Keratinocyte (primary cell): ENCODE data around the gene USP46. TPM values are rescaled to one million over a fixed set of nuclear protein-coding genes. Genes with fewer than 3 reads are reported as not detected.

Experiments used
- DNase-seq: peaks from one replicate; pipeline ENCODE4 v3.0.0-alpha.2; 2011; ENCODE audit warnings: low read depth, missing footprints, low spot score
- FAIRE-seq: peaks from 2 replicates; lab custom pipeline; 2011; peaks lifted over from hg19 to GRCh38; lab: Jason Lieb, UNC
- H2AFZ ChIP-seq: 2 replicates; pipeline ENCODE4 v1.6.0; 2012; ENCODE audit warnings: low read length, control low read depth, inconsistent platforms; ENCODE audit not compliant: control insufficient read depth
- H3K27ac ChIP-seq: 2 replicates; pipeline ENCODE4 v1.5.1; 2011; ENCODE audit warnings: low read length; ENCODE audit not compliant: control insufficient read depth, insufficient read depth
- H3K27me3 ChIP-seq: 3 replicates; pipeline ENCODE4 v1.6.0; 2011; ENCODE audit warnings: low read length; ENCODE audit not compliant: control insufficient read depth, insufficient read depth; ENCODE audit errors: extremely low read depth
- H3K36me3 ChIP-seq, 2 experiments: 2 replicates in 1 of 2; 3 replicates in 1 of 2; pipeline ENCODE4 v1.5.1; 2011; ENCODE audit warnings: low read length in 2 of 2, mild to moderate bottlenecking in 1 of 2; ENCODE audit not compliant: control insufficient read depth in 2 of 2, insufficient read depth in 2 of 2; ENCODE audit errors: extremely low read depth in 1 of 2
- H3K4me1 ChIP-seq: 3 replicates; pipeline ENCODE4 v1.5.1; 2011; ENCODE audit warnings: low read length; ENCODE audit not compliant: control insufficient read depth, insufficient read depth; ENCODE audit errors: extremely low read depth
- H3K4me2 ChIP-seq: 3 replicates; pipeline ENCODE4 v1.6.0; 2011; ENCODE audit warnings: low read depth, low read length; ENCODE audit not compliant: control insufficient read depth, insufficient read depth; ENCODE audit errors: extremely low read depth
- H3K4me3 ChIP-seq, 3 experiments: fragments of 200-600 bp in 1 of 3; sonication (generic) in 1 of 3; 2 replicates in 2 of 3; 3 replicates in 1 of 3; pipeline ENCODE4 v1.5.1; 2011 to 2016; ENCODE audit warnings: low read length in 3 of 3, mild to moderate bottlenecking in 3 of 3, control low read depth in 2 of 3, inconsistent platforms in 1 of 3, low read depth in 1 of 3, mixed read lengths in 1 of 3, mixed run types in 1 of 3, moderate library complexity in 1 of 3; ENCODE audit not compliant: control insufficient read depth in 2 of 3, insufficient read depth in 2 of 3; ENCODE audit errors: extremely low read depth in 1 of 3
- H3K79me2 ChIP-seq: 2 replicates; pipeline ENCODE4 v1.6.0; 2012; ENCODE audit warnings: low read length; ENCODE audit not compliant: control insufficient read depth, insufficient read depth
- H3K9ac ChIP-seq: 3 replicates; pipeline ENCODE4 v1.6.0; 2011; ENCODE audit warnings: low read length; ENCODE audit not compliant: control insufficient read depth, insufficient read depth; ENCODE audit errors: extremely low read depth
- H3K9me1 ChIP-seq: 3 replicates; pipeline ENCODE4 v1.6.0; 2011; ENCODE audit warnings: low read length; ENCODE audit not compliant: control insufficient read depth, insufficient read depth; ENCODE audit errors: extremely low read depth
- H3K9me3 ChIP-seq: 2 replicates; pipeline ENCODE4 v1.5.1; 2012; ENCODE audit warnings: low read depth, low read length; ENCODE audit not compliant: control insufficient read depth
- H4K20me1 ChIP-seq: 3 replicates; pipeline ENCODE4 v1.6.0; 2011; ENCODE audit warnings: low read length; ENCODE audit not compliant: control insufficient read depth, insufficient read depth; ENCODE audit errors: extremely low read depth
- CTCF ChIP-seq, 3 experiments: IDR thresholded peaks in 1 of 3; conservative IDR thresholded peaks in 1 of 3; optimal IDR thresholded peaks in 1 of 3; 2 replicates in 2 of 3; 3 replicates in 1 of 3; pipeline versions ENCODE3 to v1.5.1; 2011; ENCODE audit warnings: low read length in 3 of 3, mild to moderate bottlenecking in 3 of 3, moderate library complexity in 2 of 3, control low read depth in 1 of 3, inconsistent platforms in 1 of 3; ENCODE audit not compliant: insufficient read depth in 2 of 3; ENCODE audit errors: extremely low read depth in 1 of 3
- EZH2 ChIP-seq: IDR thresholded peaks from one replicate; pipeline ENCODE4 v1.6.1; 2012; ENCODE audit warnings: inconsistent platforms, mild to moderate bottlenecking, low read length, moderate library complexity
- dilution Hi-C: fragments of 300-500 bp; cut with MboI; formaldehyde crosslinking; loops from one replicate; pipeline ENCODE4 v1.7.0; 2020; ENCODE audit warnings: low sequenced_read_pairs; ENCODE audit not compliant: extremely low pct_ligation_motif_present
- polyA plus RNA-seq, 5 experiments: library from polyadenylated mRNA; depleted of rRNA in 3 of 5; stranded (reverse) in 3 of 5; stranded (forward) in 1 of 5; unstranded in 1 of 5; fragments of >200 nt; gene quantifications; 1 replicate in 1 of 5; 2 replicates in 3 of 5; 3 replicates in 1 of 5; pipeline versions ENCODE4 v1.2.1 to v1.2.3, GENCODE V29; 2011 to 2012; ENCODE audit warnings: missing spikeins in 2 of 5, low read depth in 1 of 5, low replicate concordance in 1 of 5

The USP46 gene
- polyA plus RNA-seq, 1 donor (not counting 4 experiments of a cell fraction or from before 2014, with no cell fraction given): 20.4 TPM

GRCh38 chr4:52640808-52641565, 18.1 kb downstream of the USP46 start:
- H3K27me3 ChIP-seq: no peaks in the 10 kb centered on the region
- peak overlapping the region; percentile 79 for H3K27ac ChIP-seq
- TF ChIP-seq EZH2 (no peak), CTCF (optimal IDR thresholded peaks at IDR 0.05 in 1 of 3, IDR thresholded peaks at IDR 0.05 in 1 of 3, conservative IDR thresholded peaks at IDR 0.05 in 1 of 3; ENCODE audit: extremely low read depth in 1 of 3, insufficient read depth in 2 of 3, low read length in 3 of 3) (no peak)
- H3K4me1 ChIP-seq: peaks cover 22% of the 10 kb centered on the region
- H3K9me3 ChIP-seq: no peaks in the 10 kb centered on the region
- peak overlapping the region; percentile 14 for H3K9ac ChIP-seq
- DNase-seq (peak; percentile 25), FAIRE-seq (peak; percentile 17)
- H3K4me3 ChIP-seq: peak overlapping the region in 1 of 3 experiments; percentile 49
- H3K4me2 ChIP-seq: peak overlapping the region; percentile 40
- dilution Hi-C loops: no loop called here
- peaks cover 51% of the 10 kb centered on the region for H3K79me2 ChIP-seq
- peaks cover 2% of the 10 kb centered on the region for H3K9me1 ChIP-seq
- no peaks in the 10 kb centered on the region for H3K36me3 ChIP-seq
- H2AFZ ChIP-seq: no peak overlapping the region
- H4K20me1 ChIP-seq: no peaks in the 10 kb centered on the region

- H3K4me2 ChIP-seq: no peak overlapping the region
- DNase-seq (no peak), FAIRE-seq (no peak)
- H3K36me3 ChIP-seq: no peaks in the 10 kb centered on the region
- H3K9me3 ChIP-seq: no peaks in the 10 kb centered on the region
- H4K20me1 ChIP-seq: peaks cover 3% of the 10 kb centered on the region
- dilution Hi-C loops: no loop called here
- no peak overlapping the region for H3K4me3 ChIP-seq
- peaks cover 2% of the 10 kb centered on the region for H3K9me1 ChIP-seq
- H3K9ac ChIP-seq: no peak overlapping the region
- no peak overlapping the region for H2AFZ ChIP-seq
- H3K27me3 ChIP-seq: no peaks in the 10 kb centered on the region
- TF ChIP-seq EZH2 (no peak), CTCF (optimal IDR thresholded peaks at IDR 0.05 in 1 of 3, IDR thresholded peaks at IDR 0.05 in 1 of 3, conservative IDR thresholded peaks at IDR 0.05 in 1 of 3; ENCODE audit: extremely low read depth in 1 of 3, insufficient read depth in 2 of 3, low read length in 3 of 3) (no peak)
- no peak overlapping the region for H3K27ac ChIP-seq
- peaks cover 22% of the 10 kb centered on the region for H3K4me1 ChIP-seq
- H3K79me2 ChIP-seq: peaks cover 45% of the 10 kb centered on the region
These were observed 20.4 kb downstream of the USP46 start for GRCh38 chr4:52638717-52639116.
